ENCODE data around the gene CHAC1. TPM values are rescaled to one million over a fixed set of nuclear protein-coding genes. Genes with fewer than 3 reads are reported as not detected.

Gene CHAC1
- total RNA-seq, 1 donor from 2014 or later = 14.3 TPM

GRCh38 chr15:40995656-40996055, 42.4 kb downstream of the CHAC1 start:
- H3K4me3 ChIP-seq (ENCODE audit: low read depth, low read length) = no peak overlapping the region
- DNase-seq (ENCODE audit: low read depth) = no peak
- no peak for TF ChIP-seq CTCF (conservative IDR thresholded peaks at IDR 0.05; ENCODE audit: low read depth, low read length)

GRCh38 chr15:40999190-40999589, 45.9 kb downstream of the CHAC1 start:
- no peak for TF ChIP-seq CTCF (conservative IDR thresholded peaks at IDR 0.05; ENCODE audit: low read depth, low read length)
- DNase-seq (ENCODE audit: low read depth) = no peak
- no peak overlapping the region for H3K4me3 ChIP-seq (ENCODE audit: low read depth, low read length)

- no peak for TF ChIP-seq CTCF (conservative IDR thresholded peaks at IDR 0.05; ENCODE audit: low read depth, low read length)
- DNase-seq (ENCODE audit: low read depth) = no peak
- H3K4me3 ChIP-seq (ENCODE audit: low read depth, low read length) = no peak overlapping the region
Observed at GRCh38 chr15:41001524-41002214, 48.4 kb downstream of the CHAC1 start.

- no peak overlapping the region for H3K4me3 ChIP-seq (ENCODE audit: low read depth, low read length)
- no peak for TF ChIP-seq CTCF (conservative IDR thresholded peaks at IDR 0.05; ENCODE audit: low read depth, low read length)
- DNase-seq (ENCODE audit: low read depth) = no peak
Observed at GRCh38 chr15:41004490-41004889, 51.2 kb downstream of the CHAC1 start.

Other genes starting within 250 kb of the CHAC1 start
- 20.6 and 25.4 TPM in 2 replicates for gene RMDN3, start 198.2 kb upstream of the CHAC1 start, total RNA-seq
- gene GCHFR, start 189.4 kb upstream of the CHAC1 start, total RNA-seq = 87.2 and 113 TPM in 2 replicates
- gene C15orf62, start 183.5 kb upstream of the CHAC1 start, total RNA-seq = 0.63 and 2.7 TPM in 2 replicates
- gene ZFYVE19, start 146.4 kb upstream of the CHAC1 start, total RNA-seq = 30.0 and 34.8 TPM in 2 replicates
- gene DNAJC17, start 146.0 kb upstream of the CHAC1 start, total RNA-seq = 21.7 and 43.2 TPM in 2 replicates
- not detected in 2 replicates for gene PPP1R14D, start 124.8 kb upstream of the CHAC1 start, total RNA-seq
- gene SPINT1, start 109.4 kb upstream of the CHAC1 start, total RNA-seq = 159 and 319 TPM in 2 replicates
- gene RHOV, start 79.2 kb upstream of the CHAC1 start, total RNA-seq = 1.7 and 3.1 TPM in 2 replicates
- gene VPS18, start 59.0 kb upstream of the CHAC1 start, total RNA-seq = 27.2 and 35.4 TPM in 2 replicates
- gene DLL4, start 24.1 kb upstream of the CHAC1 start, total RNA-seq = 0.07 and 0.69 TPM in 2 replicates
- gene INO80, start 162.8 kb downstream of the CHAC1 start, total RNA-seq = 27.3 and 33.8 TPM in 2 replicates